T-helper 1 cell treated with Interleukin-12 subunit alpha and Interleukin-12 subunit beta and Interleukin-4 antibody, amounts not matched to agents 30 μg/mL and 1 μg/mL, for 36 hours (primary cell): ENCODE measurements around the gene SCG2.

ENCODE experiments used
- H3K27ac Mint-ChIP-seq: one replicate; pipeline ENCODE4 v1.8.0; 2021; ENCODE audit warnings: mild to moderate bottlenecking, mixed read lengths
- H3K27me3 Mint-ChIP-seq: one replicate; pipeline ENCODE4 v1.8.0; 2021; ENCODE audit warnings: low read depth, mixed read lengths
- H3K36me3 Mint-ChIP-seq: one replicate; pipeline ENCODE4 v1.8.0; 2021; ENCODE audit warnings: low read depth, mixed read lengths
- H3K4me1 Mint-ChIP-seq: one replicate; pipeline ENCODE4 v1.8.0; 2021; ENCODE audit warnings: low read depth, mixed read lengths
- H3K4me3 Mint-ChIP-seq: one replicate; pipeline ENCODE4 v1.8.0; 2021; ENCODE audit warnings: mild to moderate bottlenecking, moderate library complexity, mixed read lengths
- H3K9me3 Mint-ChIP-seq: one replicate; pipeline ENCODE4 v1.8.0; 2021; ENCODE audit warnings: mixed read lengths

The SCG2 gene, protein sequence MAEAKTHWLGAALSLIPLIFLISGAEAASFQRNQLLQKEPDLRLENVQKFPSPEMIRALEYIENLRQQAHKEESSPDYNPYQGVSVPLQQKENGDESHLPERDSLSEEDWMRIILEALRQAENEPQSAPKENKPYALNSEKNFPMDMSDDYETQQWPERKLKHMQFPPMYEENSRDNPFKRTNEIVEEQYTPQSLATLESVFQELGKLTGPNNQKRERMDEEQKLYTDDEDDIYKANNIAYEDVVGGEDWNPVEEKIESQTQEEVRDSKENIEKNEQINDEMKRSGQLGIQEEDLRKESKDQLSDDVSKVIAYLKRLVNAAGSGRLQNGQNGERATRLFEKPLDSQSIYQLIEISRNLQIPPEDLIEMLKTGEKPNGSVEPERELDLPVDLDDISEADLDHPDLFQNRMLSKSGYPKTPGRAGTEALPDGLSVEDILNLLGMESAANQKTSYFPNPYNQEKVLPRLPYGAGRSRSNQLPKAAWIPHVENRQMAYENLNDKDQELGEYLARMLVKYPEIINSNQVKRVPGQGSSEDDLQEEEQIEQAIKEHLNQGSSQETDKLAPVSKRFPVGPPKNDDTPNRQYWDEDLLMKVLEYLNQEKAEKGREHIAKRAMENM

DNA sequence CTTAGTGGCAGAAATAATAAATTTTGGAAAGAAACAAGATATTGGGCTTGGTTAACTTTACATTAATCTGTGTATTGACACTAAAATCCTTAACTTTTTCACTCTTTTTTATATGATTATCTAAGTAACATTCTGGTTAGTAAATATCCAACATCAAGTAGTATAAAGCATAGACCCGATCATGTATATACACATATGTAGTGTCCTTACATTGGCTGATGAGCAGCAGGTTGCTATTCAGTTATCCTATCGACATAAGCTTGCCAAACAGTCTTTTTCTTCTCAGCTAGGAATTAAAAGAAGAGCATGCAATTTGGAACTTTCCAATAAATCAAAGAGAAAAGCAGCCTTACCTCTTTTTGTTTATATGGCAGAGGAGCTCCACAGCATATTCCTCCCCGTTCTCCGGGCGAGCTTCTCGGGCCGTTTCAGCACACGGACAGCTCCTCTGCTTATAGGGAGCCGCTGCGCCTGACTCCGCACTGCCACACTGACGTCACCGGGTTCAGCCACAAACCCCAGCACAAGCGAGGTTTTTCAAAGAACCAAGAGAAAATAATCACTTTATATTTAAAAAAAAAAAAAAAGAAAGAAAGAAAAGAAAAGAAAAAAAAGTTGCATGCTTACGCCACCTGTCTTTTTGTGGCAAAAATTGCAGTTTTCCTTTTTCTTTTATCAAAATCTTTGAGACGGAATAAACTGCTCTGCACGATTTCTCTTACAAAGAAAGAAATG lies at the start of gene SCG2:
SCG2 (minus strand) TSS at position 430 of the 735 bp plus-strand sequence. CDS start 3,079 bp downstream, outside the sequence.
- no peaks in the 10 kb centered on the region for H3K36me3 Mint-ChIP-seq
- H3K27ac Mint-ChIP-seq, result no peak within 1 kb of the TSS
- no peaks in the 10 kb centered on the region for H3K9me3 Mint-ChIP-seq
- no peak within 1 kb of the TSS for H3K4me3 Mint-ChIP-seq
- H3K27me3 Mint-ChIP-seq, result peaks cover 4% of the 10 kb centered on the region
- no peaks in the 10 kb centered on the region for H3K4me1 Mint-ChIP-seq

DNA sequence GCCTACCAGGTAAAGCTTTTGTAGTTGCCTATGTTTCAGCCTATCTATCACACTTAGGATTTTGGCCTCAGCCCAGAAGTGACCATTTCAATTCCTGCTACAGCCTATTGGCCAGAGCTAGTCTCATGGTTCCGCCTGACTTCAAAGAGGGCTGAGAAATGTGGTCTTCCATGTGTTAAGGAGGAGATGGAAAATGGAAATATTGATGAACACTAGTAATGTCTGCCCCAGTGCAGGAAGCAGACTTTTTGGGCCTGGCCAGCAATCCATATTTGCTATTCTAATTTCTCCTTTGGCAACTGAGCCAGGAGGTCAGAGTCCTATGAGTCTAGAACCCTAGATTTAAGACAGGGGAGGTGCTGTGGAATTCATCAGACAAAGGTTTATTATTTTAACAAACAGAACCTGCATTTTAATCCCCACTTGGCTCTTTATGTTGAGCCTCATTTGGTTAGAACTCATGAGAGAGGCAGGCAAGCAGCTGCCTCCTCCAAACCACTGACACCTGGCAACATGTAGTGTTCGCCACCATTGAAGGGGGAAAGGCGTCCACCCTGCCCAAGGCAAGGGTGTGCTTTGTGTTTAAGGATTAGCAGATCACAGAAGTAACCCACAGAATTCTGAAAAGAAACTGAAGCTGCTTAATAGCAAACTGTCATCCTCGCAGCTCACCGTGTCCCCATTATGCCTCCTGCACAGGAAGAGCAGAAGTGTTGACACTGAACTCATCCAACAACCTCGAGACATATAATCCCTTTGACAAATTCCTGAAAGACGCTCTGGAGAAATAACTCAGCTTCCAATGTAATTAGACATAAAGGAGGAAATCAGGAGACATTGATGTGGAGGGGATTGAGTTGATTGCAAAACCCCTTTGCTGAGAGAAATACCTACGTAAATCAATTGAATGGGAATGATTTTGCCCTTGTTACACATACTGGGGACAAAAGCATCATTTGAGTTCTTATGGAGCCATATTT lies 47.7 kb upstream of the SCG2 start:
- Mint-ChIP-seq H3K36me3 (no peaks in the 10 kb centered on the region), H3K27ac (no peak overlapping the region), H3K4me3 (no peak overlapping the region), H3K27me3 (peaks cover 3% of the 10 kb centered on the region), H3K4me1 (no peaks in the 10 kb centered on the region), H3K9me3 (no peaks in the 10 kb centered on the region)

DNA sequence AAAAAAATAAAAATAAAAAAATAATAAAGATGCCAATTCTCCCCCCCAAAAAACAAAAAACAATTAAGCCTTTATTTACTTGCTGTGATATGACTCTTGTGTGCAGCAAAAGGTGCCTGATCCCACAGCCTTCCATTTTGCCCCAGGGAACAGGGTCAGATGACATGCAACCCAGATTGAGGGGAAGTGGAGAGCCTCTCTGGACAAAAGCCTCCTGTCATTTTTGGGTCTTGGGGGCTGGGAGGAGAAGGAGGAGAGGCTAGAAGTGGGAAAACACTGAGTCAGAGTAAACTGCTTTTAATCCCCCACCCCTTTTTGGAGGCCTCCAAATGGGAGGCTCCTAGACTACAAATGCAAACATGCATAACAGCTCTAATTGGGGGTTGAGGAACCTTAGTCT lies 46.6 kb upstream of the SCG2 start:
- Mint-ChIP-seq H3K27ac (no peak overlapping the region), H3K4me1 (no peaks in the 10 kb centered on the region)

DNA sequence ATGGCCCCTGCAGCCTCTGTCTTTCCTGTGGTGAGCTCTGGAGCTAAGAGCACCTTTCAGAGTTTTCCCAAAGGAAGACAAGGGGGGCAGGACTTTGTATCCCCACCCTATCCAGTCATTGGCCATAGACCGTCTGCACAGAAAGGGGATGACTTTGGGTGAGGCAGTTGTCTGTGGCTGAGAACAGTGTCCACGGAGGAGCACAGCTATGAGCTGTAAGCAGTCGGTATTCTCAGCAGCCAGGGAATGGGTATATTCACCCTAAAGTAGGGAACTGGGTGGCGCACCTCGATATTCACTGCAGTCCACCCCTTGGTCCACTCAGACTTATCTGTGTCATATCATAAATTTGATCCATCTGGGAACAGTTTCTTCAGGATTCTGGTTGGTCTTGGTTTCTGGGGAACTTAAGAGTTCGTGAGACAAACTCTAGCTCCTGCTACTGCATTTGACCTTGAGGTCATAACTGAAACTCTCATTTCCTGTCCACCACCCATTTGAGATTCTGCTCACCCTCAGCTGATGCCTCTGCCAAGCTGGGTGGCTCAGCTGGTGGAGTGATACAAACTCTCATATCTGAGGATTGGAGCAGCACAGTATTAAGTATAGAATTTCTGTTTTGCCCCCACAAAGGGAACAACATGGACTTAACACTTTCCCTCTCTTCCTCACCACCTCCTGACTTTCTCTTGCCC lies 45.2 kb upstream of the SCG2 start:
- Mint-ChIP-seq H3K4me1 (no peaks in the 10 kb centered on the region), H3K36me3 (no peaks in the 10 kb centered on the region), H3K27me3 (peaks cover 3% of the 10 kb centered on the region), H3K4me3 (no peak overlapping the region), H3K9me3 (no peaks in the 10 kb centered on the region), H3K27ac (no peak overlapping the region)

More for the DNA sequence above, 46.6 kb upstream of the SCG2 start:
- H3K9me3 Mint-ChIP-seq, result no peaks in the 10 kb centered on the region
- H3K36me3 Mint-ChIP-seq, result no peaks in the 10 kb centered on the region
- peaks cover 3% of the 10 kb centered on the region for H3K27me3 Mint-ChIP-seq
- no peak overlapping the region for H3K4me3 Mint-ChIP-seq

DNA sequence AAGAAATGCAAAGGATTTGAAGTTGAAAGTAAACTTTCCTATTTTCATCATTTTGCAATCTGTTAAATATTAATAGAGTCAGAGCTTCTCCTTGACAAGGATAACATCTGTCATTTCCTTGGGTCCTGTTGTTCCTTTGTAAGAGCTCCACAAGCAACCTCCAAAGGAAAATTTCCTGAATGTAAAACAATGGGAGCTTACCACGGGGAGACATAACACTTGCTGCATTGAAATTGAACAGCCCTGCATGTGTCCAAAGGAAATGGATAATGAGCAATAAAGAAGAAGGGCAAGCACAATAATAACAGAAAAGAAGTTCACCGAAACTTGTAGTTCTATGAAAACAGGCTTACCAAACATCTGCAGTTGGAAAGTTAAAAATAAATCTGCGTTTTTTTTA lies 42.0 kb upstream of the SCG2 start:
- Mint-ChIP-seq H3K27ac (no peak overlapping the region), H3K27me3 (peaks cover 3% of the 10 kb centered on the region), H3K36me3 (no peaks in the 10 kb centered on the region), H3K9me3 (no peaks in the 10 kb centered on the region), H3K4me1 (no peaks in the 10 kb centered on the region), H3K4me3 (no peak overlapping the region)

DNA sequence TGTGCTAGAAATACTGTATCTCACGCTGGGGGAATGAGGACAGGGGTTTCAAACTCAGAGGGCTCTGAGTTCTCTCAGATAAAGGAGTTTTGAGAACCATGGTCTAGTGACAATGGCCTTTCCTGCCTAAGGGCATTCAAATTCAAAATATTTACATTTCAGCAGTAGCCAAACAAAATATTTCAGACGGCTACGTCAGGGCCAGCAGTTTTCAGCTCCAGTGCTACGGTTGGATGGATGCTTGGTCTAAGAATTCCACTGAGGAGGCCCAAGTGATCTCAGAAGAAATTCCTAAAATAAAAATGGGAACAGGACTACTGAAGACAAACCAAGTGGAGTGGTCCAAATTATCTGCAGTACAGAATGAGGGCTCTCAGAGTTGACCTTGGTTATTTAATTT lies 41.1 kb upstream of the SCG2 start:
- no peaks in the 10 kb centered on the region for H3K36me3 Mint-ChIP-seq
- no peaks in the 10 kb centered on the region for H3K9me3 Mint-ChIP-seq
- no peak overlapping the region for H3K4me3 Mint-ChIP-seq
- no peaks in the 10 kb centered on the region for H3K4me1 Mint-ChIP-seq
- no peak overlapping the region for H3K27ac Mint-ChIP-seq
- H3K27me3 Mint-ChIP-seq, result peaks cover 3% of the 10 kb centered on the region

DNA sequence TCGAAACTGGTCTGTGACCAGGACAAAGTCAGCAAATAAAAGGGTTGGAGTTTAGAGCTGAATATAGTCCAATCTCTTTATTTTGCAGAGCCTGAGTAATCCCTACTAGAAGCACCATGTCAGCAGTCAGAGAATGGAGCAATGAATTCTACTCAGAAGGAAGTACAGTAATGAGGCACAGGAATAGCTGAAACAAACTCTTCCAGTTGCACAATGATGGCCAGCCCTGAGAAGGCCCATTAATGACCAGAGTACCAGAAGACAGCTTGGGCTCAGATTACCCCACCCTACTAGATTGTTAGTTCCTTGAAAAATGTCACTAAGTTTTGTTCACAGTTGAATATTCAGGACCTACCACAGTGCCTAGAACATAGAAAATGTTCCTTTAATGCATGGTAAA lies 40.3 kb upstream of the SCG2 start:
- H3K4me3 Mint-ChIP-seq, result no peak overlapping the region
- peaks cover 3% of the 10 kb centered on the region for H3K27me3 Mint-ChIP-seq
- H3K4me1 Mint-ChIP-seq, result no peaks in the 10 kb centered on the region
- no peaks in the 10 kb centered on the region for H3K9me3 Mint-ChIP-seq
- no peak overlapping the region for H3K27ac Mint-ChIP-seq
- H3K36me3 Mint-ChIP-seq, result no peaks in the 10 kb centered on the region

DNA sequence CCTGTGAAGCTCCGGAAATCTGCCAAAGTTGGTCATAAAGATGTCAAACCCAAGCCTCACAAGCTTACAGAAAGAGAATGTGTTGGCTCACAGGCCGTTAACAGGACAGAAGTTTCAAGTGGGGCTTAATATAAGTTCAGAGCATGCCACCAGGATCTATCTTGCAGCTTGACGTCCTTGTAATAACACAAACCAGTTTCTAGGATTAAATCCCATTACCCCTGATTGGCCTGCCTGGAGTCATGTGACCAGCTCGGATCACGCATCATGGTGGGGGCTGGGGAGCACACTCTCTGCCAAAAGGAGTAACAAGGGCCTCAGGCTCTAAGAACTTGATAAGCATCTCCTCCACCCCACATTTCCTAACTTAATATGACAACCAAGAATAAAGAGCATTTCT lies 38.9 kb upstream of the SCG2 start:
- no peaks in the 10 kb centered on the region for H3K36me3 Mint-ChIP-seq
- no peak overlapping the region for H3K4me3 Mint-ChIP-seq
- H3K4me1 Mint-ChIP-seq, result no peaks in the 10 kb centered on the region
- no peak overlapping the region for H3K27ac Mint-ChIP-seq
- no peaks in the 10 kb centered on the region for H3K27me3 Mint-ChIP-seq
- no peaks in the 10 kb centered on the region for H3K9me3 Mint-ChIP-seq

DNA sequence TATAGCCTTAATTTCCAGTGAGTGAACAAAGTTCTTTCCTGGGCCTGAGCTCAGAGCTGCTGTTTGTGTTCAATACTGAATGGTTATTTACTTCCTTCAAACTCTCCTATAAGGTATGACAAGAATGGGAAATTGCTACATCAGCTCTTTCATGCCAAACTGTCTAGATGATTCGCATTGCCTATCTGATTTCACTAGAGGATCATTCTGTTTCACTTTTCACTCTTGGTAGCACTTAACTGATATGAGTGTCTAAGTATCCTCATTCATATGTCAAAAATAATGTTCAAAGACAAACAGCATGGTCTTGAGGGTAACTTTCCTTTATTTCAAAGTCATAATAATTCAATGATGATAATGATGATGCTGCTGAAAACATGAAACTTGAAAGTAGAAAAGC lies 32.9 kb upstream of the SCG2 start:
- Mint-ChIP-seq H3K36me3 (no peaks in the 10 kb centered on the region), H3K4me3 (no peak overlapping the region), H3K4me1 (no peaks in the 10 kb centered on the region), H3K27me3 (no peaks in the 10 kb centered on the region), H3K9me3 (no peaks in the 10 kb centered on the region), H3K27ac (no peak overlapping the region)

DNA sequence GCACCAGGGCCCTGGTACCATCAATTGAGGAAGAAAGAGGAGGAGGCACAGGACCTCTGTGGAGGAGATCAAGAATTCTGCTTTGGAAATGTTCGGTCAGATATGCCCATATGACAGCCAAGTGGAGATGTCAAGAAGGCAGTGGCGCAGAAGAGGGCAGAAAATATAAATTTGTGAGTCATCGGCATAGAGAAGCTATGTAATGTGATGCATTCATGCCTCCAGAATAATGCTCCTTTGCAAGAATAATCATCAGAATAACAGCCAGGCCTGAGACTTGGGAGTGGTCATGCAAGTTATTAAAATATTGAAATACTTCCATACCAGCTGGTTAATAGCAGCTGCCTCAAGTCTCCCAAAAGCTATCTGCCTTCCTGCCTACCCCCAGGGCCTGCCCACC lies 32.1 kb upstream of the SCG2 start:
- Mint-ChIP-seq H3K4me3 (no peak overlapping the region), H3K9me3 (no peaks in the 10 kb centered on the region), H3K27ac (no peak overlapping the region), H3K27me3 (no peaks in the 10 kb centered on the region), H3K4me1 (no peaks in the 10 kb centered on the region), H3K36me3 (no peaks in the 10 kb centered on the region)

DNA sequence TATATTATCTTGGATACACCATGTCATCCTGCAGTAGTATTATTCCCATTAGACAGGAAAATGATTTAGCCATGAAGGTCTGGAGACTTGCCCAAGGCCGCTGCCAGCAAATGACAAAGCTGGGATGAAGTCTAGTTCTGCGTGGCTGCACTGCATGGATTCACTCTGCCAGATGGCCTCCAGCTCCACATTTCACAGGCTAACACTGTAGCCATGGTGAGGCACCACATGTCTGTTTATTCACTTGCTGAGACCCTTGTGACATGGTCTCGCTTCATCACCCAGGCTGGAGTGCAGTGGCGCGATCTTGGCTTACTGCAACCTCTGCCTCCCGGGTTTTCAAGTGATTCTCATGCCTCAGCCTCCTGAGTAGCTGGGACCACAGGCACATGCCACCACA lies 31.5 kb upstream of the SCG2 start:
- Mint-ChIP-seq H3K27me3 (no peaks in the 10 kb centered on the region), H3K9me3 (no peaks in the 10 kb centered on the region), H3K27ac (no peak overlapping the region), H3K4me1 (no peaks in the 10 kb centered on the region), H3K36me3 (no peaks in the 10 kb centered on the region), H3K4me3 (no peak overlapping the region)

DNA sequence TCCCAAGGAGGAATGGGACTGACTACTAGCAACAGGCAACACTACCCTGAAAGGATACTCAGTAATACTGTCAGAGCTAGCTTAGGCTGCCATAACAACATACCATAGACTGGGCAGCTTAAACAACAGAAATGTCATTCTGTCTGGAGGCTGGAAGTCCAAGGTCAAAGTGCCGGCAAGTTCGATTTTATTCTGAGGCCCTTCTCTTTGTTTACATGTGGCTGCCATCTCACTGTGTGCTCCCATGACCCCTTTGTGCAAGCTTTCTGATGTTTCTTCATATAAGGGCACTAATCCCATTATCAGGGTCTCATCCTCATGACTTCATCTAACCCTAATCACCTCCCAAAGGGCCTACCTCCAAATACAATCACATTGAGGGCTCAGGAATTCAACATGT lies 30.7 kb upstream of the SCG2 start:
- Mint-ChIP-seq H3K27ac (no peak overlapping the region), H3K4me1 (no peaks in the 10 kb centered on the region), H3K4me3 (no peak overlapping the region), H3K27me3 (no peaks in the 10 kb centered on the region), H3K36me3 (no peaks in the 10 kb centered on the region), H3K9me3 (no peaks in the 10 kb centered on the region)

DNA sequence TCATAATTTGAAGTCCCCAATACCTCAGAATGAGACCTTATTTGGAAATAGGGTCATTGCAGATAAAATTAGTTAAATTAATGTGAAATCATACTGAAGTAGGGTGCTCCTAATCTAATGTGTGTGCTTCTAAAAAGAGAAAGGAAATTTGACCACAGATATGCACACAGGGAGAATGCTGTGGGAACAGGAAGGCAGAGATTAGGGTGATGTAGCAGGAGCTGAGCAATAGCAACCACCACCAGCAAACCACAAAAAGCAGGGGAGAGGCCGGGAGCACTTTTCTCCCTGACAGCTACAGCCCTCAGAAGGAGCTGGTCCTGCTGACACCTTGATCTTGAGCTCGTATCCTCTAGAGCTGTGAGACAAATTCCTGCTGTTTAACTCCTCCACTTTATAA lies 24.6 kb upstream of the SCG2 start:
- Mint-ChIP-seq H3K4me3 (no peak overlapping the region), H3K36me3 (no peaks in the 10 kb centered on the region), H3K27me3 (peaks cover 4% of the 10 kb centered on the region), H3K9me3 (no peaks in the 10 kb centered on the region), H3K27ac (no peak overlapping the region), H3K4me1 (no peaks in the 10 kb centered on the region)

DNA sequence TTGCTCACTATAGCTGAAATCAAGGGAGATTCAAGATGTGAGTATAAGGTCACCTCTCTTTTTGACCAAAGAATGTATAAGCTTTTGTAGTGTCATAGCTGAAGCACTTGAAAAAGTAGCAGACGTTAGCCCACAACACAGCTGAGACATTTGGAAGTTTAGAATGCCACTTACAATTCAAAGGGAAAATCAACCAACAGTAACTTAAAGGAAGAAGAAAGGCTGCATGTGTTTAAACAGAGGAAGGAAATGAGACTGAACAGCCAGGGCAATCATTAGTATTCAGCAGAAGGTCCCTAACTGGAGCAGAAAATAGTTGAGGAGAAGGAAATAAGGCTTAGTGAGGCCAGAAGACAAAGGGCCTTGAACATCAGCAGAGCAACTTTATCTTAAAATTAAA lies 23.5 kb upstream of the SCG2 start:
- Mint-ChIP-seq H3K9me3 (no peaks in the 10 kb centered on the region), H3K27me3 (peaks cover 4% of the 10 kb centered on the region), H3K4me1 (no peaks in the 10 kb centered on the region), H3K27ac (no peak overlapping the region), H3K36me3 (no peaks in the 10 kb centered on the region), H3K4me3 (no peak overlapping the region)
